ENCODE data around the gene DDX39B.

The DDX39B gene

GRCh38 chr6:31485055-31485454, 56.7 kb downstream of the DDX39B start:
- no peak for FAIRE-seq
- TF ChIP-seq POLR2A (IDR thresholded peaks at IDR 0.05; ENCODE audit: low read depth, low read length): no peak
- no peak for DNase-seq (ENCODE audit: insufficient read length, low spot score)

- DNase-seq (ENCODE audit: insufficient read length, low spot score): no peak
- no peak for TF ChIP-seq POLR2A (IDR thresholded peaks at IDR 0.05; ENCODE audit: low read depth, low read length)
These were observed 58.4 kb downstream of the DDX39B start for GRCh38 chr6:31483392-31483791.

GRCh38 chr6:31480574-31480973, 61.2 kb downstream of the DDX39B start:
- DNase-seq (ENCODE audit: insufficient read length, low spot score) (no peak), FAIRE-seq (no peak)
- no peak for TF ChIP-seq POLR2A (IDR thresholded peaks at IDR 0.05; ENCODE audit: low read depth, low read length)

More at GRCh38 chr6:31483392-31483791, 58.4 kb downstream of the DDX39B start:
- FAIRE-seq: no peak
